DMS53 treated with DMSO at 0.1 percent for 48 hours (cell line): ENCODE data around the gene MIF4GD.
A peak's percentile ranks its signal among the peaks of the same experiment; 100 is the strongest.
"Not testable (repeated sequence)": the region's sequence is repeated elsewhere in the genome, so short reads cannot be mapped to it uniquely, and the experiment has no call there.

Experiments
- DNase-seq: peaks from one replicate; lab custom pipeline; 2025; ENCODE audit not compliant: unreplicated experiment; lab: John Stamatoyannopoulos, UW

MIF4GD gene

DNA sequence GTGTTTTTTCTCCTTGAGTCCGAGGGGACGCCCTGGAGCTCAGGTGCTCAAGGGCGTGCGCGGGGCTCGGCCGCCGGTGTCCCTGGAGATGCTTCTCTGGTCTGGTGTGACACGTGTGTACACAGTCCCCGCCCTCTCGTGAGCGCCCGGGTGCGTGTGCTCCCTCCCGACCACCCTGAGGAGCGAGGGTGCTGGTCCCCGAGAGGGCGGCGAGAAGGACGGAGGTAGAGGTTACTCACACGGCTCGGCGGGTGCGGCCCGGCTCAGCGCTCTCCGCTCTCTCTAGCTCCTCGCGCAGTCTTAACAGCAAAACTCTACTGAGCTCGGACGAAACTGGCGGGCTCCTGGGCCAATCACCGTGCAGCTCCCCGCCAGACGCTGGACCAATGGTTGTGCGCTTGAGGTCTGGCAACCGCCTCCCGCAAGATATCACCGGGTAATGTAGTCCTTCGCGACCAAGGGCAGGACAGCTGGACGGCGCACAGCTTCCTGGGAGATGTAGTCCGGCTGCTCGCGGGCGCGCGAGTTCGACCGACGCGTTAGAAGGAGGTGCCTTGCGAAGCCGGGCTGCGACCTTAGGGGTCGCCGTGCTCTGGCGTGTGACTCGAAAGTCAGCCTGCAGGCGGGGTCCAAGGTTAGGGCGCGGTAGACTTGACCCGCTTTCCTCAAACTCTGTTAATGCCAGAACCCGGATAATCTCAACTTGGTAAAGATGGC, 18.2 kb upstream of the MIF4GD start, which contains the start of gene SLC25A19:
TSS of gene SLC25A19 (minus strand) at position 319 of the 717 bp plus-strand sequence. CDS start 2,669 bp downstream, outside the sequence.
- peak; percentile 98 for DNase-seq

DNA sequence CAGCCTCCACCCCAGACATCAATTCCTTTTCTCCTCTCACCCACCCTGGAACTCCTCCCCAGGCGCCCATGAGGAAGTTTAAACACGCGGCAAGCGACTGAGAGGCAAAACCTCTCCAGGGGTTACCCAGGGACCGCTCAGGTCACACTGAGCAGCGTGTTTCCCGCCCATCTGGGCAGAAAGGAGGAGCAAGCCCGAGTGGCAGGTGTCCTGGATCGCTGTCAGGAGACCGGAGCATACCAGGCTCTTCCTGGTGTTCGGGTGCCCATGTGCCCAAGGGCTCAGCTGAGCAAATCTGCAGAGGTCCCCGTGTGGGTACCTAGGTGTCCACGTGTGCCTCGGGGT, 17.7 kb upstream of the MIF4GD start:
- DNase-seq: peak; percentile 76

DNA sequence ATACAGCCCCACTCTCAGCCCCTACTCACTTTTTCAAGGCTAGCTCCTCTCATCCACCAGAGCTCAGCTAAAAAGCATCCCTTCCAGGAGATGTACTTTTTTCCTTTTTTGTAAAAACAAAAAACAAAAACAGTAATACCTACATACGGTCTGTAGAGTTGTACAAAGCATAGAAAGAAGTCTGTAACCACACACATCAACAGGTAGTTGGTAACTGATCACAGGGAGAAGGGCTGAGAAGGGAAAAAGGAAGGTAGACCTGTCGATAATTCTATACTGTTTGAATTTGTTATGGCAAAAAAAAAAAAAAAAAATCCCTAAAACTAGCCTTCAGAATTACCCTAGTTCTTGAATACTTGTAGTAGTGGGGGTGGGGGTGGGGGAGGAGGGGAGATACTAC, 17.3 kb upstream of the MIF4GD start:
- no peak for DNase-seq

DNA sequence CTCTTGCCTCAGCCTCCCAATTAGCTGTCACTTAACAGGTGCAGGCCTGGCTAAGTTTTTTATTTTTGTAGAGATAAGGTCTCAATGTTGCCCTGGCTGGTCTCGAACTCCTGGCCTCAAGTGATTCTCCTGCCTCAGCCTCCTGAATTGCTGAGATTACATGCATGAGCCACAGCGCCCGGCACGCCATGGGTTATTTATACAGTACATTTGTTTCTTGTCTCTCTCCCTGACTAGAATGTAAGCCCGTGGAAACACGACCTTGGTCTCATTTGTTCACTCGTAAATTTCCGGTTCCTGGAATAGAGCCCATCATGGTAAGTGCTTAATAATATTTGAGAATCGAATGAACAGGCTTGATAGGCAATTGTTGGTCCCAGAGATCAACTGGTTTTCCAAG, 16.2 kb upstream of the MIF4GD start:
- no peak for DNase-seq

DNA sequence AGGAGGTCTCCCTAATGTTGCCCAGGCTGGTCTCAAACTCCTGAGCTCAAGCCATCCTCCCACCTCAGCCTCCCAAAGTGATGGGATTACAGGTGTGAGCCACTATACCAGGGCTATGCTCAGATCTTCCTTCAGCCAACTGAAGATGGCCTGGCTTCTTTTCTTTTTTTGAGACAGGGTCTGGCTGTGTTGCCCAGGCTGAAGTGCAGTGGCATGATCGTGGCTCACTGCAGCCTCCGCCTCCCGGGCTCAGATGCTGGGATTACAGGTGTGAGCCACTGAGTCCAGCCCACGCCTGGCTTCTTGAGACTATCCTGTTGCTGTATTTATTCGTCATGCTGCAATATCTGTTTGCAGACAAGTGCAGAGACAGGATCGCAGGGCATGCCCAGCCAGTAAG, 14.1 kb upstream of the MIF4GD start:
- DNase-seq: no peak

DNA sequence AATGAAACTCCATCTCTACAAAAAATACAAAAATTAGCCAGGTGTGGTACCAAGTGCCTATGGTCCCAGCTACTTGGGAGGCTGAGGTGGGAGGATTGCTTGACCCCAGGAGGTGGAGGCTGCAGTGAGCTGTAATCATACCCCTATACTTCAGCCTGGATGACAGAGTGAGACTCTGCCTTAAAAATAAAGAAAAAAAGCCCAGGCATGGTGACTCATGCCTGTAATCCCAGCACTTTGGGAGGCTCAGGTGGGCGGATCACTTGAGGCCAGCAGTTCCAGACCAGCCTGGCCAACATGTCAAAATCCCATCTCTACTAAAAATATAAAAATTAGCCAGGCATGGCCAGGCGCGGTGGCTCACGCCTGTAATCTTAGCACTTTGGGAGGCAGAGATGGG, 9.2 kb upstream of the MIF4GD start:
- DNase-seq: not testable (repeated sequence)

DNA sequence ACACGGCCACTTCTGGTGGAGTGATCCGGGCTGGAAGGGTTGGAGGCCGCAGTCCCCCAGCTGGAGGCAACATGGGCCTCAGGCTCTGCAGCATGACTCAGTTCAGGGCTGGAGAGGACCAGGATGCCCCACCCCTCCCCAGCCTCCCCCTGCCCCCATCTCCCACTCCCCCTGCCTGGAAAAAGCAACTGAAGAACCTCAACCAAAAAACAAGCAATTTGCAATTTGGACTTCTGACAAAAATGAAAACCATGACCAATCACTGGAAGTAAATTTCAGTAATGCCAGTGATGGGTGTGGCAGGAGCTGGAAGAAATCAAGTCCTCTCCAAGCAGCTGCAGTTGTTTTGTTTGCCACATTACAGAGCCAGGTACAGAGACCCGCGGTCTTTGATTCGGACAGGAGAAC, 6.6 kb upstream of the MIF4GD start:
- DNase-seq: no peak

DNA sequence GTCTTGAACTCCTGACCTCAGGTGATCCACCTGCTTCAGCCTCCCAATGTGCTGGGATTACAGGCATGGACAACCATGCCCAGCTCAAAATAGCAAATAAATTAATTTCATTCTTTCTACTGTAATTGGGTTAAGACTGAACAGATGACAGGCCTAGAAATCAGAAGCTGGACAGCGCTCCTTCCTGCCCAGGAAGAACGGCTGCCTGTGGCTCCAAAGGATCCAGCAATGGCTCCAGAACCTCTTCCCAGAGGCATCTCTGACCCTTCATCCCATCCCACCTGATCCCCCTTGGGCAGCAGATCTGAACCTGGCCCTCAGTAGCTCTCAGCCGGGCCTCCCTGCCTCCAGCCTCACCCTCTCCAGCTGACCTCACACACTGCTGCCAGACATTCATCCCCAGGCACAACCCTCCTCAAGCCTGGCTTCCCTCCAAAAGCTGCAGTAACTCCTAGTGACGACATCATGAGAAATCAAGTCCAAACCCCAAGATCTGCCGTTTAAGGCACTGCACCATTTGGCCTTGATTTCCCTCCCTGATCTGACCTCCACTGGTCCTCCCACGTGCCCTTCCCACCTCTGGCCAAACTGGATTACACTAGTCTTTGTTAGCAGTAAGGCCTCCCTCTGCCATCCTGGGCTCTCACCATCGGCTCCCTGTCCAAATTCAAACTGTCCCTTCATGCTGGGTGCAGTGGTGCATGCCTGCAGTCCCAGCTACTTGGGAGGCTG, 3.1 kb upstream of the MIF4GD start:
- no peak for DNase-seq

DNA sequence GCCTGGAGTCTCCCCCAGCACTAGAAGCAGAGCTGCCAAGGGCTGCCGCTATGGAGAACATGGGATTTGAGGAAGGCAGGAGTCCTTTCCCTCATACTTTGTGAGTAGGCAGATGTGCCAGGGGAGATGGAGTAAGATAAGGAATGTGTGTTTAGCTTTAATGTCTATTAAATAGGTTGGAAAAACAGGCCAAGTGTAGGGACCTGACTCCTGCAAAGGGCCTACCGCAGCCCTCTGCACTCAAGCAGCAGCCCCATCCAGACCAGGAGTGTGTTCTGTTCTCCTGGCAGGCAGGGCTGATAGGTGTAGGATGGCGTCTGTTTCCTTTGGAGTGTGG, 1.8 kb upstream of the MIF4GD start:
- DNase-seq: no peak

DNA sequence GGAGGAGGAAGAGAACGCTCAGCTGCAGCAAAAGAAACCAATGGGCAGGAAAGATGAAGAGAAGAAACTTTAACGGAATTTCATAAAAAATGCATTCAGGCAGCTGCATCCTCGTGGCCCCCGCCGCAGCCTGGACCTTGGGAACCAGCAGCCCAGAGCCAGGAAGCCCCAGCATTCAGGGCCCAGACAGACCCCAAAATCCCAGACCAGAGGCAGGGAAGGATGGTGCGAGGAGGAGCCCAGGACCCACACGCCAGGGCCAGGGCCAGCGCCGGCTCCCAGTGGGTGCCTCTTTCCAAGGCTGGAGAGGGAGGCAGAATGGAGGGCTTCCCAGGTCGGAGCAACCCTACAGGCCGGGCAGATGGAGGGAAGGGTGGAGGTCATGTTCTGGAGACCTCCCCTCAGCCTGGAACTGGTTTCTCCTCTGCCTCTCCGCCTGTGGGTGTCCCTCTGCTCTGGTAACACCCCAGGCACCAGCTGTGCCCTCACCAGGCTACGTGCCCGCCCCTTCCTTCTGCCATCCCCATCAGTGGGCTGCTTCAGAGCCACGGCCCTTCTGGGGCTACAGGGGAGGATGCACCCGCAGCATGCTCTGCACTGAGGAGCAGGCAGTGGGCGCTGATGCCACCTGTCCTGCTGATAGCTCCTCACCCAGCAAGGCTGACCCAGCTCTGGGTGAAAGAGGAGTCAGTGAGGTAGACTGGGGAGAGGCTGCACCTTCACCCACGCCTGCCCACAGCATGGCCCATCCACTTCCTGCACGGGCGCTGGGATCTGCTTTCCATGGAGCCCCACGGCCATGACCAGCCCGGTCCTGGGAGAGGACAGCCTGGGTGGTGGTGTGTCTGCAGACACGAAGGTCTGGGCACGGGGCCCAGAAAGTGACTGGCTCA, 1.2 kb upstream of the MIF4GD start:
- DNase-seq: no peak

DNA sequence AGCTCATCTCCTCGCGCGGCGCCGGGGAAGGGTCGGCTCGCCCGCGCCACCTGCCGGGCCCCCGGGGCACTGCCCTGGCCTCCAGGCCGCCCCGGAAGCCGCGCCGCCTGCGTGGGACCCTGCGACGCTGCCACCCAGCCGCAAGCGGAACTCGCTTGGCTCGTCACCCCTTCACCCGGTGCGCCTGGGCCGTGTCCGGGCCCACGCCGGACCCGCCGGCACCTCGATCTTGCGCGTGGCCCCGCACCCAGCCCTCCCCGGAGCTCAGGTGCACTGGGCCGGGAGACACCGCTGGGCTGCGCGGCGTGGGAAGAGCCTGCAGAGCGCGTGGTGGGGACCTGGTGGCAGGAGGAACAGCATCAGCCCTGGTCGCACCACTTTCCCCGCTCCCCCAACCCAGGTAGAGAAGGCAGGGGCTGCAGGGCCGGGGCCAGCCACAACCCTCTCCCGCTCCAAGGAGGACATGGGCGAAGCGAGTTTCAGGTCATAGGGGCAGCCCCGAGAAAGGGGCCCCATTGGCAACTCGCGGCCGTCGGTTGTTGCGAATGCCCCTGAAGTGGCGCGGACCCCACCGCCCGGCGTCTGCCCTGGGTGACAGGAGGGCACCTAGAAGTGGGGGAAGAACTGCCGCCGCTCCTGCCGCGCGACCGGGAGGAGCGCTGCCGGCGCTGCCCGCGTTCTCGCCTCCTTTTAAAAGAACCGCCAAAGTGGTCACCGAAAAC, 363 bp upstream of the MIF4GD start:
- DNase-seq: no peak

DNA sequence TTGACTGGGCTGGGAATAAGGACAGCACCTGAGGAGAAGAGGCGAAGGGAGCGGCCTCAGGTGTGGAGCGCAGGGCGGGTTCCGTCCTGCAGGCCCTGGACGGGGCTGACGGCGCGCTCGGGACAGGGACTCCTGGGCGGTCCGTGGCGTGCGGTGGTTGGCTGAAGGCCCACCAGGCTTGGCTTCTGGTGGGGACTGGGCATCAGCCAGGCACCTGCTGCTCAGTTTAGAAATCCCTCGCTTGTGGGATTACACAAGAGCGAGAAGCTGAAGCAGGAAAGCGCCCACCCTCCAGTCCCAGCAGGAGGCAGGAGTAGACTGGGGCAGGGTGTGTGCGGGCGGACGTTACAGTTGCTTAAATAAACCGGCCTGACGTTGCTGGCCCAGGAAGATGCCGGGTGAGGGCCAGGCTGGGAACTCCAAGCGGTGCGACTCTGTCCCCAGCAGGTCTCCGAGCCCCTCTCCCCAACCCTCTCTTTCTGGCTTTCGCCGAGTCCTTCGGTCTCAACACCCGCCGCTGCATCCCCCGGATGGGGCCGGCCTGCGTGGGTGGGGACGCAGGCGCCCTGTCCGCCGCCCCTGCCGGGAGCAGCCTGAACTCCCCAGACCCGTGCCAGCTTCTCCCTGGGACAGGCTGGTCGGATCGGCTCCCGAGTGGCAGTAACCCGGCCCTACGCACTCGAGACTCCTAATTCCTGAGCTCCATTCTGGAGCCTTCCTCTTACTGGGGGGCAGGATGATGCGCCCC, 639 bp downstream of the MIF4GD start:
- DNase-seq: peak; percentile 62

DNA sequence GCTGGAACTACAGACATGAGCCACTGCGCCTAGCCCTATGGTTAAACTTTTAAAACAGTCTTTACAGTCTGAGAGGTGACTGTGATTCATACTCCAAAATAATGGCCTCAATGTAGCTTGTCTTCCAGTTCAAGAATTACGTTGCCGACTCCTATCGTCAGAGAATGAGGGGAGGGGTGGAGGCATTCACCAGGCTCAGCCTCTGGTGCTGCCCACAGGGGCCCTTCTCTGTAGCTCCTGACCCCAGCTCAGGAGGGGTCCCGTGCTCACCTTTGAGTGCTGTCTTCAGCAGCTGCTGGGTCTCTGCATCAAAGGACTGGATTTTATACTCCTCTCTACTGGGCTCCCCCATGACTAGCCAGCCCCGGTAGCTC, 1.2 kb downstream of the MIF4GD start:
- peak; percentile 43 for DNase-seq

DNA sequence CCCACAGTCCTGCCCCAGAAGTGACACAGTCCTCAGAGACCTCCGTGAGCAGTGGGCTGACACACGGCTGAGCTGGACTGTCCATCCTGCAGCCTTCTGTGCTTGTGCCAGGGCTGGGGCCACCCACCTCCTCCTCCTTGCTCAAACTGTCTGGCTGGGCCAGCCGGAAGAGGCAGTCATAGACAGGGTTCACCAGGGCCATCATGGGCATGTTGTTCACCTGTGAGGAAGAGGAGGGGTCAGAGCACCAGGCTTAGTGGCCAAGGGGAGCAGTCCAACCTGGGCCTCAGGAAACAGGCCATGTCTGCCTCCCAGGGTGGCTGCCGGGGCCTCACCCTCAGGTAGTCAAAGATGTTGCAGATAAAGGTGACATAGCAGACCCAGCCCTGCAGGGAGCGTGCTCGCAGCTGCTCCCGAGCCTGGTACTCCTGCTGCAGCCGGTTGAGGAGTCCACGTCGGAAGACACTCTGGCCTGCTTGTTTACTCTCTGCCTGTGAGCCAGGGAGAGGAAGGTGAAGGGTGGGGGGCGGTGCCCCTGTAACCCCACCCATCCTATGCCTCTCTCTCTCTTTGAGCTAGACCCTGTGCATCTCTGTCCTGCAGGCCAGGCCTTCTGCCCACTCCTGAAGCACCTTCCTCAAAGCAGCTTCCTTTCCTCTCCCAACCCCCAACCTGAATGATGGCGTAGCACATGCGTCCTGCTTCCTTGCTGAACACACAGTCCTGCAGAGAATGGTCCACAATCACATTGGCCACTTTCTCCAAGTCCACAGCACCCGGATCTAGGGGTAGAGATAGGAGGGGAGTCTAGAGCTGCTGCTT, 3.4 kb downstream of the MIF4GD start:
- DNase-seq: peak; percentile 81

DNA sequence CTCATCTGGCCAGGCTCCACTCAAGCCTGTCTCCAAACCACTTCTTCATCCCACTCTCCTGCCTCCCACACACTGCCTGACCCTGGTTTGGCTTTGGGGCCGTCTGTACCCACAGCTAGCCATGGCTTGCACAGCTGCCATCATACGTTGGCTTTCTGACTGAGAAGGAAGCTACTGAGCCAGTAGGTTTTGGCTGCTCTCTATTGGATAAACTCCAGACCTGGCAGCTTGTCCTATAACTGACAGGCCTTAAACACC, 3.9 kb downstream of the MIF4GD start:
- DNase-seq: no peak

DNA sequence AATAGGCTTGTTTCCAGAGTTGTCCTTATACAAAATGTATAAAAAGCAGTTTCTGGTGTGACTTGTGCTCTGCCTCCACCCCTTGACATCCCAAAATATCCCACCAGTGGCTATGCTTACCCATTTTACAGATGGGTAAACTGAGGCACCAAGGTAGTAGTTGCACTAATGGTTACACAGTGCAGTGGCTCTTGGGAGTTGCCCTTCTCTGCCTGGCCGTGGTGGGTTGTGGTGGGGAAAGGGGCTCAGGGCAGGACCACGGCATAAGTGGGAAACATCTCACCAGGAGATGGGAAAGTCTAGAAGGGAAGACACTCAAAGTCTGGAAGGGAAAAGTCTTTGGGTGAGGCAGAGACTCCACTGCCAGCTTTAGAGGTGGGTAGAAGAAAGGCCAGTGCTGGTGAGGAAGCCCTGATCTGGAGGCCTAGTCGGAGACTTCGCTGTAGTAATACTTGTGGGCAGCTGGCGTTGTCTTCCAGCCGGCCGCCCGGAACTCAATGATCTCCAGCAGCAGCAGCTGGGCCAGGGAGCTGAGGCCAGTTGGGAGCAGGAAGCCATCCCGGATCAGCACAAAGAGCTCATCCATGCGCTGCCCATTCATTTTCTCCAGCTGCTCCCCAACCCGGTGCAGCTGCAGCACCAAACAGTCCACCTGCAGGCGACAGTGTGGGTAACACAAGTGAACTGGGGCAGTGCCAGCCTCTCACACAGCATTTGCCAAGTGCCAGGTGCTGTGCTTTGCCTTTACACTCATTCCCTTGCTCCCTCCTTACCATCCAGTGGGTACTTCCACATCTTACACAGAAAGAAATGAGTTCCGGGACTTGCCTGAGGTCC, 4.5 kb downstream of the MIF4GD start:
- DNase-seq: no peak

DNA sequence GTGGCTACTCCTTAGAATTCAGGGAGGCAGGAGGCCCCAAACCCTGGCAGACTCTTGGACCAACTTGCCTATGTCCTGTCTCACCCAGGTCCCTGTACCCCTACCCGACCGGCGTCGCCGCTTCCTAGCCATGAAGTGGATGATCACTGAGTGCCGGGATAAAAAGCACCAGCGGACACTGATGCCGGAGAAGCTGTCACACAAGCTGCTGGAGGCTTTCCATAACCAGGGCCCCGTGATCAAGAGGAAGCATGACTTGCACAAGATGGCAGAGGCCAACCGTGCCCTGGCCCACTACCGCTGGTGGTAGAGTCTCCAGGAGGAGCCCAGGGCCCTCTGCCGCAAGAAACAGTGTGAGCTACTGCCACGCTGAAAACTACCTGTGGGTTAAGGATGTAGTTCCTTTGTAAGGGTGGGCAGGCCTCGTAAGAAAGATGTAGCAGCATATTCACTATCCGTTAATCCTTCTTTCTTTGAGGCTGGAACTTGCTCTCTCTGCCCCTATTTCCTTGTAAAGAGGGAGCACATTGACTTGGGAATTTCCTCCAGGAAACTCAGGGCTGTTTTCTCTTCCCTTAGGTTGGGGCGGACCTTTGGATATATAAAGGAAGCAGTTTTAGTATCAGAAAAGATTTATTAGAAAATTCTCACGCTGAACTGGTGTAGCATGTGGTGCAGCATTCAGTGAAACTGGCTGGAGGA, 5.3 kb downstream of the MIF4GD start:
- DNase-seq: no peak

DNA sequence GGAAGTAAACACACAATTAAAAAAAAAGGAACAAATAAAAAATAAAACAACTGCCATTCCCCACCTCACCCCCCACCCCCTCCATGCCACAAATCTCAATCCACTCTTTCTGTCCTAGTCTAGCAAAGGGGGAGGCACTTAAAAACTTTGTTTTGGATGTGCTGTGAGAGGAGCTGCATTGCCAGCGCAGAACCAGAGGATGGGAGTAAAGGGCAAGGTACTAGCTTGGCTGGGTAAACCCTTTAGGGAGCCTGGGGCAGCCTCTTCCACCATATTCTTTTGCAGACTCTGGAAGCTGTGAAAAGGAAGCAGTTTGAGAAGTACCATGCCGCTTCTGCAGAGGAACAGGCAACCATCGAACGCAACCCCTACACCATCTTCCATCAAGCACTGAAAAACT, 8.0 kb downstream of the MIF4GD start:
- no peak for DNase-seq
